ENCODE results near the gene MLIP. TPM values are rescaled to one million over a fixed set of nuclear protein-coding genes. Genes with fewer than 3 reads are reported as not detected.

The MLIP gene
- total and polyA plus RNA-seq, 2 of the 8 experiments (the other 6 are each of a cell fraction or from before 2014, with no cell fraction given) = not detected

GRCh38 chr6:54107470-54108090 is 3.7 kb upstream of the MLIP start:
- no peak overlapping the region for H2BK15ac ChIP-seq (ENCODE audit: low read length)
- no peak overlapping the region for H4K91ac ChIP-seq (replicated peaks; ENCODE audit: insufficient read length, low read length)
- no peaks in the 10 kb centered on the region for H3K36me3 ChIP-seq (ENCODE audit: control insufficient read depth in 2 of 4, insufficient read depth in 4 of 4, low read length in 3 of 4)
- H3K9ac ChIP-seq (replicated peaks in 1 of 4; ENCODE audit: extremely low read depth in 1 of 4, low read depth in 3 of 4, low read length in 3 of 4) = no peak overlapping the region
- POLR2A ChIA-PET (ENCODE audit: partially characterized antibody) = no interaction called here
- H3K4me3 ChIP-seq (ENCODE audit: extremely low read depth in 1 of 4, insufficient read depth in 2 of 4, low read depth in 3 of 4, low read length in 4 of 4) = no peak overlapping the region
- no peaks in the 10 kb centered on the region for H3K27me3 ChIP-seq (replicated peaks in 1 of 4; ENCODE audit: control insufficient read depth in 3 of 4, extremely low read depth in 1 of 4, insufficient read depth in 3 of 4, low read length in 3 of 4)
- H2AFZ ChIP-seq (ENCODE audit: low read length) = no peak overlapping the region
- no peak overlapping the region for H2BK12ac ChIP-seq (ENCODE audit: low read depth, low read length)
- 91% methylated on average over 8 of the region's 8 CpGs; no CpG with 5 or more reads in 1 of the 2 experiments for WGBS, 2 experiments (ENCODE audit: extremely low coverage in 1 of 2, insufficient coverage in 1 of 2, insufficient read length in 1 of 2, insufficient replicate concordance in 2 of 2, low coverage in 1 of 2, low lambda C conversion rate in 2 of 2, missing lambda C conversion rate in 1 of 2)
- no peak overlapping the region for H3K14ac ChIP-seq (ENCODE audit: insufficient read length)
- no peaks in the 10 kb centered on the region for H3K79me2 ChIP-seq (ENCODE audit: control insufficient read depth in 1 of 2, insufficient read depth in 2 of 2, low read length in 2 of 2)
- no peak overlapping the region for H3K56ac ChIP-seq (replicated peaks; ENCODE audit: insufficient read length, low read depth, low read length)
- no peak overlapping the region for H3K4me2 ChIP-seq (ENCODE audit: insufficient read depth in 1 of 2, low read depth in 2 of 2, low read length in 2 of 2)
- H2BK5ac ChIP-seq (ENCODE audit: low read depth, low read length) = no peak overlapping the region
- no peaks in the 10 kb centered on the region for H3K9me3 ChIP-seq (ENCODE audit: insufficient read depth in 2 of 2, low read depth in 1 of 2, low read length in 1 of 2)
- no peak overlapping the region for H3K18ac ChIP-seq (ENCODE audit: extremely low read depth, low read length)
- no peak for FAIRE-seq
- CTCF ChIA-PET (ENCODE audit: partially characterized antibody) = no interaction called here
- H3K23me2 ChIP-seq (ENCODE audit: low read depth, low read length) = no peaks in the 10 kb centered on the region; the same call in 1 of the 2 replicates
- no peak for TF ChIP-seq RXRA (IDR thresholded peaks at IDR 0.05; ENCODE audit: insufficient read depth, low read depth, low read length)
- TF ChIP-seq ZNF274 (IDR thresholded peaks at IDR 0.05; ENCODE audit: borderline replicate concordance, extremely low read depth, low read length) = no peak
- TF ChIP-seq YY1 (IDR thresholded peaks at IDR 0.05; ENCODE audit: low read depth, low read length) = no peak
- TF ChIP-seq TEAD4 (IDR thresholded peaks at IDR 0.05; ENCODE audit: low read depth, low read length) = no peak
- no peak for TF ChIP-seq KDM4A (IDR thresholded peaks at IDR 0.05; ENCODE audit: low read depth, low read length, severe bottlenecking)
- TF ChIP-seq EP300 (IDR thresholded peaks at IDR 0.05; ENCODE audit: borderline replicate concordance in 1 of 2, low read depth in 2 of 2, low read length in 2 of 2) = no peak
- TF ChIP-seq POLR2A (IDR thresholded peaks at IDR 0.05; ENCODE audit: control extremely low read depth in 1 of 2, low read depth in 2 of 2, low read length in 2 of 2) = no peak
- no peak for TF ChIP-seq SRF (IDR thresholded peaks at IDR 0.05; ENCODE audit: low read depth, low read length)
- no peak for TF ChIP-seq SIX5 (IDR thresholded peaks at IDR 0.05; ENCODE audit: low read depth, low read length)
- TF ChIP-seq CREB1 (IDR thresholded peaks at IDR 0.05) = no peak
- no peak for TF ChIP-seq CTCF (IDR thresholded peaks at IDR 0.05; ENCODE audit: control extremely low read depth in 1 of 3, insufficient read depth in 1 of 3, low read depth in 1 of 3, low read length in 3 of 3)
- H4K8ac ChIP-seq (ENCODE audit: extremely low read depth, insufficient read depth, low read length) = no peak overlapping the region
- no peak overlapping the region for H2BK20ac ChIP-seq (ENCODE audit: low read length)
- no peak overlapping the region for H4K5ac ChIP-seq (ENCODE audit: insufficient read length, low read depth, low read length)
- H2AK5ac ChIP-seq (ENCODE audit: low read depth, low read length) = no peak overlapping the region
- no peak overlapping the region for H2BK120ac ChIP-seq (replicated peaks; ENCODE audit: low read depth, low read length)
- H3K4me1 ChIP-seq (replicated peaks in 1 of 4; ENCODE audit: control insufficient read depth in 3 of 4, insufficient read depth in 4 of 4, low read length in 3 of 4) = peaks cover 0 to 2% (median 0%) of the 10 kb centered on the region in 4 experiments; a peak in 1 of 7 replicates
- no peak for DNase-seq (ENCODE audit: low read depth in 1 of 2, low spot score in 2 of 2)
- H3K27ac ChIP-seq (ENCODE audit: low read depth, low read length) = no peak overlapping the region; the same call in 1 of the 2 replicates
- H3K79me1 ChIP-seq (ENCODE audit: low read depth, low read length) = no peaks in the 10 kb centered on the region
- no peak overlapping the region for H3K23ac ChIP-seq (ENCODE audit: insufficient read length)
- H3K4ac ChIP-seq (replicated peaks; ENCODE audit: insufficient read length, low read depth, low read length) = no peak overlapping the region
- H4K20me1 ChIP-seq (replicated peaks in 1 of 2; ENCODE audit: control insufficient read depth in 1 of 2, insufficient read depth in 2 of 2, low read length in 2 of 2) = no peaks in the 10 kb centered on the region
